Measurements from ENCODE around the gene GYS2. TPM values are rescaled to one million over a fixed set of nuclear protein-coding genes. Genes with fewer than 3 reads are reported as not detected.

Gene GYS2
- not detected for total RNA-seq

DNA sequence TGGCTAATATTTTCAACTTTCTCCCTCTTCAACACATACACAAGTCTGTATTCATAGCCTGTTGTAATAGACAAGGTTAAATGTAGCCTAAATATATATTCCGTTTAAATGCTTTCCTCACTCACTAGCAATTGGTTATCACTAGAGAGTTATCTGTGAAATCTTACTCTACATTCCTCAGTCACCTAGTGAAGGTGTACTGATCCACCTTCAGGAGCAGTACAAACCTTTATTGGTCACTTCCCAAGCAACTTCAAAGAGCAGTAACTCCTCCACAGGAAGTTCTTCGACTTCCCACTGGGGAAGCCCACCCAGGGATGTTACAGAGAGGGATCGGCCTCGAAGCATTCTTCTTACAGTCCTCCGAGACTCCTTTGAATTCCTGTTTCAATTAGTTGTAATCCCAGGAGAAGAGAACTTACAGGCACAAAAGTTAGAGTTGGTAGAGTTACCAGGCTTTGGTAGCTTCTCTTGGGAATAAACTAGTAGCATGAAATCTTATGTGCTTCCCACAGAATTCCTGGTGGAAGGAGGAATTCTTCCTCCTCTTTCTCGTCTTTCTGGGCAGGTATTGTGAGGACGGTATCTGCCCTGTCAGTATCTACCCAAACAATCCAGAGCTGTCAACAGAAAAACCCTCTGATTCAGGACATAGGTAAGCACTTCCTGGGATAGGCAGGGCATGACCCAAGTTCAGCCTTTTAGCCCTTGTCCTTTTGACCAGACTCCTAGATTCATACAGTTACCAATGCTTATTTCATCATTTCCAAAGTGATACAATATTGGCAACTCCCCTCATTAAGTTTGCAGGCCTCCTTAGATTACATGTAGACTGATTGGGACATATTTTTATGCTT, at the start of gene GYS2:
GYS2 (minus strand) TSS at position 603 of the 857 bp plus-strand sequence; CDS start at position 348, 255 bp downstream.
- Histone ChIP-seq H3K4me3 (peak within 1 kb of the TSS in 1 of 4 donors; percentile 6), H3K9me3 (no peaks in the 10 kb centered on the region), H3K36me3 (no peaks in the 10 kb centered on the region), H3K27me3 (no peaks in the 10 kb centered on the region), H3K27ac (no peak within 1 kb of the TSS), H3K4me1 (no peaks in the 10 kb centered on the region)
- TF ChIP-seq POLR2A (IDR thresholded peaks at IDR 0.05) = no peak
- TF ChIP-seq, protein P1, sequence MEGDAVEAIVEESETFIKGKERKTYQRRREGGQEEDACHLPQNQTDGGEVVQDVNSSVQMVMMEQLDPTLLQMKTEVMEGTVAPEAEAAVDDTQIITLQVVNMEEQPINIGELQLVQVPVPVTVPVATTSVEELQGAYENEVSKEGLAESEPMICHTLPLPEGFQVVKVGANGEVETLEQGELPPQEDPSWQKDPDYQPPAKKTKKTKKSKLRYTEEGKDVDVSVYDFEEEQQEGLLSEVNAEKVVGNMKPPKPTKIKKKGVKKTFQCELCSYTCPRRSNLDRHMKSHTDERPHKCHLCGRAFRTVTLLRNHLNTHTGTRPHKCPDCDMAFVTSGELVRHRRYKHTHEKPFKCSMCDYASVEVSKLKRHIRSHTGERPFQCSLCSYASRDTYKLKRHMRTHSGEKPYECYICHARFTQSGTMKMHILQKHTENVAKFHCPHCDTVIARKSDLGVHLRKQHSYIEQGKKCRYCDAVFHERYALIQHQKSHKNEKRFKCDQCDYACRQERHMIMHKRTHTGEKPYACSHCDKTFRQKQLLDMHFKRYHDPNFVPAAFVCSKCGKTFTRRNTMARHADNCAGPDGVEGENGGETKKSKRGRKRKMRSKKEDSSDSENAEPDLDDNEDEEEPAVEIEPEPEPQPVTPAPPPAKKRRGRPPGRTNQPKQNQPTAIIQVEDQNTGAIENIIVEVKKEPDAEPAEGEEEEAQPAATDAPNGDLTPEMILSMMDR (IDR thresholded peaks at IDR 0.05) = no peak
- no peak for DNase-seq

DNA sequence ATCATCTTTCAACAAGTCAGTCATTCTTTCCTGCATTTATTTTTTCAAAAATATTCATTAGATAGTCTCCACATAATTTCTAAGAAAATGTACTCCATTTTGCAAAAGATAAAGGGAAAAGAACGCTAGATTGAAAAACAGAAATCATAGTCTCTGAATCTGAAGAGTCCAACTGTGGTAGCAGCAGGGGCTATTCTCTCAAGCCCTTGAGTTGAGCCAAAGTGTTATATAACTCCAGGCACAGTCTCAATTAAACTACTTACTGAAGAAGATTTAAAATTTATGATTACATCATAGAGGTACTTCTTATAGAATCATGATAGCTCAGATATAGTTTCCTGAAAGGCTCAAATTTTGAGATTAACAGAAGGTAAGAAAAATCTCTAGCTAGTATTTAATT, 47.2 kb upstream of the GYS2 start:
- no peak for DNase-seq
- Histone ChIP-seq H3K9me3 (no peaks in the 10 kb centered on the region), H3K36me3 (peaks cover 0 to 19% (median 0%) of the 10 kb centered on the region in 3 donors), H3K27me3 (no peaks in the 10 kb centered on the region), H3K4me3 (no peak overlapping the region), H3K27ac (no peak overlapping the region), H3K4me1 (peaks cover 0 to 8% (median 0%) of the 10 kb centered on the region in 4 donors)
- TF ChIP-seq, protein P1 (IDR thresholded peaks at IDR 0.05) = no peak
- no peak for TF ChIP-seq POLR2A (IDR thresholded peaks at IDR 0.05)

DNA sequence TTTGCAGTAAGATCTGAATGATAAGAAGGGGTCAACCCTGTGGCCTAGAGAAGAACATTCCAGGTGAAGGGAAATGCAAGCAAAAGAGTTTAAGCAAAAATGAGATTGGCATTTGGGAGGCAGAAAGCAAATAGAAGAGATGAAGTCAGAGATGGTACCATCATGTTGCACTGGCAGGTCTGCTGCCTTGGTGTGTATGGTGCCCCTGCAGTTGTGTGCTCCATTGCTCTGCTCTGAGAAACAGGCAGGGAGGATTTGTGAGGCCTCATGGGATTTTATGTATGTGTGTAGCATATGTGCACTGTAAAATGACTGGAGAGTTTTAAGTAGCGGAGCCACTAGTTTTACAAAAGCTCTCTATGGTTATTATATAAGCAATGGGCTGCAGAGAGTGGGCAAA, 46.4 kb upstream of the GYS2 start:
- H3K4me1 ChIP-seq = peaks cover 0 to 7% (median 0%) of the 10 kb centered on the region in 4 donors
- no peak for TF ChIP-seq POLR2A (IDR thresholded peaks at IDR 0.05)
- TF ChIP-seq, protein P1 (IDR thresholded peaks at IDR 0.05) = no peak
- DNase-seq = no peak
- no peak overlapping the region for H3K4me3 ChIP-seq
- no peak overlapping the region for H3K27ac ChIP-seq
- peaks cover 0 to 26% (median 0%) of the 10 kb centered on the region in 3 donors for H3K36me3 ChIP-seq
- no peaks in the 10 kb centered on the region for H3K27me3 ChIP-seq
- H3K9me3 ChIP-seq = no peaks in the 10 kb centered on the region

DNA sequence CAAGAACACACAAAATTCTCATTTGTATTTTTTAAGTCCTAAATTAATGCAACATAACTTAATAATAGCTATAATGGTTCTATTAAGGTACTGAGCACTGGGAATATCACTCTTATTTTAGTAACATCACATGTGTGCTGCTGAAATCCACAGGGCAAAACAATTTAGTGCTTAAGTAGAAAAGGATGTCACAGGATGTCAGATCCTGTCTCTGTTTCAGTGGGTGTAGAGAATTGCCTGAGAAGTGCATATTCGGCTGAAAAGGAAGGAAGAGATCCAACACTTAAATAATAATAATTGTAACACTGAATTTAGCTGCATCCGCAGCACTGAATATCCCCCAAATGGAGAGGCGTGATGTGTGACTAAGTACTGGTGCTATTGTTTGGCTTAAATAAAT, 44.4 kb upstream of the GYS2 start:
- no peak overlapping the region for H3K4me3 ChIP-seq
- no peak for TF ChIP-seq POLR2A (IDR thresholded peaks at IDR 0.05)
- TF ChIP-seq, protein P1 (IDR thresholded peaks at IDR 0.05) = no peak
- H3K36me3 ChIP-seq = peaks cover 0 to 32% (median 0%) of the 10 kb centered on the region in 3 donors
- no peak for DNase-seq
- H3K27me3 ChIP-seq = no peaks in the 10 kb centered on the region
- H3K4me1 ChIP-seq = no peaks in the 10 kb centered on the region
- H3K27ac ChIP-seq = no peak overlapping the region
- no peaks in the 10 kb centered on the region for H3K9me3 ChIP-seq

DNA sequence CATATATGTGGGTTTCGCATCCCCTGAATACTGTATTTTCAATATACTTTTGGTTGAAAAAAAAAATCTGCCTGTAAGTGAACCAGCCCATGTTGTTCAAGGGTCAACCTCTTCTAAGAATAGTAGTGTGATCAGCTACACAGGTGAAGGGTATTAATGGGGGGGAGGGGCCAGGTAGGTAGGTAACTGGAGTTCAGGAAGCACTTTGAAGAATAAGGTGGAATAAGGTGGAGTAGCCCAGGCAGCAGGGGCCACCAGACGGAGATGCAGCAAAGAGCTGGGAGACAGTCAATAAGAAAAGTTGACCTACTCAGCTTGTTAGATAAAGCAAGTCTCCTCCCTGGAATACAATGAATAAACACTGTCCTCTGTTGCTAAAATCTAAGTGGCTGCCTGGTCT, 43.7 kb upstream of the GYS2 start:
- Histone ChIP-seq H3K27ac (no peak overlapping the region), H3K27me3 (no peaks in the 10 kb centered on the region), H3K4me3 (no peak overlapping the region), H3K9me3 (no peaks in the 10 kb centered on the region), H3K36me3 (peaks cover 0 to 34% (median 0%) of the 10 kb centered on the region in 3 donors), H3K4me1 (no peaks in the 10 kb centered on the region)
- TF ChIP-seq POLR2A (IDR thresholded peaks at IDR 0.05) = no peak
- TF ChIP-seq, protein P1 (IDR thresholded peaks at IDR 0.05) = no peak
- no peak for DNase-seq
